Muscle layer of duodenum (tissue), 2 donors: ENCODE measurements around the gene C10orf90.

Experiments used
- H3K27ac ChIP-seq: one replicate; pipeline ENCODE4 v1.7.0; 2013; ENCODE audit warnings: mild to moderate bottlenecking, low read length
- H3K27me3 ChIP-seq: one replicate; pipeline ENCODE4 v1.7.0; 2013; ENCODE audit warnings: low read depth, mild to moderate bottlenecking, control low read depth, low read length
- H3K36me3 ChIP-seq, 2 donors: one replicate each; pipeline ENCODE4 v1.7.0; 2013; ENCODE audit warnings: low read length in 2 of 2, control low read depth in 1 of 2, mild to moderate bottlenecking in 1 of 2; ENCODE audit not compliant: insufficient read depth in 2 of 2, control insufficient read depth in 1 of 2
- H3K4me1 ChIP-seq, 2 donors: one replicate each; pipeline ENCODE4 v1.7.0; 2013; ENCODE audit warnings: low read length in 2 of 2, mild to moderate bottlenecking in 2 of 2, control low read depth in 1 of 2, moderate library complexity in 1 of 2; ENCODE audit not compliant: insufficient read depth in 2 of 2, control insufficient read depth in 1 of 2
- H3K4me3 ChIP-seq, 2 donors: one replicate each; pipeline ENCODE4 v1.7.0; 2013; ENCODE audit warnings: low read length in 2 of 2, low read depth in 1 of 2, mild to moderate bottlenecking in 1 of 2
- H3K9me3 ChIP-seq, 2 donors: one replicate each; pipeline ENCODE4 v1.7.0; 2013; ENCODE audit warnings: low read length in 2 of 2, control low read depth in 1 of 2, mild to moderate bottlenecking in 1 of 2; ENCODE audit not compliant: control insufficient read depth in 1 of 2
- donor health status: healthy.

The C10orf90 gene

GRCh38 chr10:126431816-126432215 lies 238.7 kb downstream of the C10orf90 start:
- no peak overlapping the region for H3K4me3 ChIP-seq
- no peaks in the 10 kb centered on the region for H3K4me1 ChIP-seq
- H3K9me3 ChIP-seq = no peaks in the 10 kb centered on the region
- no peaks in the 10 kb centered on the region for H3K36me3 ChIP-seq
- H3K27ac ChIP-seq = no peak overlapping the region
- H3K27me3 ChIP-seq = no peaks in the 10 kb centered on the region

- H3K27ac ChIP-seq = no peak overlapping the region
- H3K9me3 ChIP-seq = no peaks in the 10 kb centered on the region
- H3K27me3 ChIP-seq = no peaks in the 10 kb centered on the region
- H3K4me1 ChIP-seq = no peaks in the 10 kb centered on the region
- H3K4me3 ChIP-seq = no peak overlapping the region
- no peaks in the 10 kb centered on the region for H3K36me3 ChIP-seq
Observed at GRCh38 chr10:126430512-126430911, 240.0 kb downstream of the C10orf90 start.

DNA sequence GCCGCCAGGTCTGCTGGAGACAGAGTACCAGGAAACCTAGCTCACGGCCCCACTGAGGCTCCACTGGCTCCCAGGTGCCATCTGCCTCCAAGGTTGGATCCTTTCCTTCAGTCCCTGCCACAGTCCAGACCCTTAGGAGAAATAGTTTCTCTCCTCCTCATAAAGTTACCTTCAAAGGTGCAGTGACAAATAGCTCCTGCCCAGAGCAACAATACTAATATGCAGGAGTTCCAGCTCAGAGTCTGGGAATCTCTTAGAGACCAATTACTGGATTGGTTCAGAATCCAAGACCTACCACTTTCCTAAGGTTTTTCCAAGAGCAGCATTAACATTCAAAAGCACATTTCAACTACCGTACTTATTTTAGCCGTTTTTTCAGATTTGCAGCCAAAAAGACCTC lies 241.2 kb downstream of the C10orf90 start:
- no peaks in the 10 kb centered on the region for H3K36me3 ChIP-seq
- no peaks in the 10 kb centered on the region for H3K4me1 ChIP-seq
- H3K9me3 ChIP-seq = peaks cover 0 to 5% of the 10 kb centered on the region in 2 donors
- H3K4me3 ChIP-seq = no peak overlapping the region
- H3K27ac ChIP-seq = no peak overlapping the region
- H3K27me3 ChIP-seq = no peaks in the 10 kb centered on the region

DNA sequence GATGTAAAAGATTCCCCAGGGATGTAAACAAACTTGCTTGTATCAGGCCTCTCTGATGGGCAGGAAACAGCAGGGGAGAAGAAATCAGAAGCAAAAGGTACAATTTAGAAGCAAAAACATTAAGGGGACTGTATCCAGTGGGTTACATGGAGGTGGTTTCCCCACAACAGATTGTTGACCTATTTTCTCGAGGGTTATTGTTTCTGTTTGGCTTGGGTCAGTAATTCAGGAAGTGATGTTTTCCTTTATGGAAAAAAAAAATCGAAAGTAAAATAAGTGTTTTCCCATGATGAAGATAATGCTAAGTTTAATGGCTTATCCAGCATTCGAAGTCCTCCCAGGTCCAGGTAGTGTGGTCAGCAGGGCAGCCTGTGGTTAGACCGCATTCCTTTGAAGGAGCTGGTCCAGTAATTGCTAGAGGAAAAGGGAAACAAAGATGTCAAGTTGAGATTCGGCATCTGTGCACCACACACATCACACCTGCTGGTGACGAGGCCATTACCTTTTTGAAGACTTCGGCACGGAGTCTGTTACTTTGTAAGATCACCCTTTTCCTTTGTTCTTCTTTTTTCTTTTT lies 244.9 kb downstream of the C10orf90 start:
- Histone ChIP-seq H3K4me3 (no peak overlapping the region), H3K9me3 (peaks cover 0 to 16% of the 10 kb centered on the region in 2 donors), H3K27me3 (no peaks in the 10 kb centered on the region), H3K4me1 (no peaks in the 10 kb centered on the region), H3K27ac (no peak overlapping the region), H3K36me3 (peaks cover 0 to 4% of the 10 kb centered on the region in 2 donors)

GRCh38 chr10:126425032-126425431 lies 245.5 kb downstream of the C10orf90 start:
- Histone ChIP-seq H3K4me3 (no peak overlapping the region), H3K4me1 (no peaks in the 10 kb centered on the region), H3K27ac (no peak overlapping the region), H3K9me3 (peaks cover 0 to 16% of the 10 kb centered on the region in 2 donors), H3K27me3 (no peaks in the 10 kb centered on the region), H3K36me3 (peaks cover 0 to 4% of the 10 kb centered on the region in 2 donors)

- no peaks in the 10 kb centered on the region for H3K4me1 ChIP-seq
- peaks cover 0 to 4% of the 10 kb centered on the region in 2 donors for H3K36me3 ChIP-seq
- H3K9me3 ChIP-seq = peaks cover 0 to 23% of the 10 kb centered on the region in 2 donors
- no peak overlapping the region for H3K4me3 ChIP-seq
- H3K27me3 ChIP-seq = no peaks in the 10 kb centered on the region
- H3K27ac ChIP-seq = no peak overlapping the region
Observed at GRCh38 chr10:126423732-126424491, 246.6 kb downstream of the C10orf90 start.

GRCh38 chr10:126422567-126422966 lies 247.9 kb downstream of the C10orf90 start:
- Histone ChIP-seq H3K4me3 (no peak overlapping the region), H3K27ac (no peak overlapping the region), H3K36me3 (peaks cover 0 to 4% of the 10 kb centered on the region in 2 donors), H3K4me1 (no peaks in the 10 kb centered on the region), H3K9me3 (peaks cover 0 to 29% of the 10 kb centered on the region in 2 donors), H3K27me3 (no peaks in the 10 kb centered on the region)

DNA sequence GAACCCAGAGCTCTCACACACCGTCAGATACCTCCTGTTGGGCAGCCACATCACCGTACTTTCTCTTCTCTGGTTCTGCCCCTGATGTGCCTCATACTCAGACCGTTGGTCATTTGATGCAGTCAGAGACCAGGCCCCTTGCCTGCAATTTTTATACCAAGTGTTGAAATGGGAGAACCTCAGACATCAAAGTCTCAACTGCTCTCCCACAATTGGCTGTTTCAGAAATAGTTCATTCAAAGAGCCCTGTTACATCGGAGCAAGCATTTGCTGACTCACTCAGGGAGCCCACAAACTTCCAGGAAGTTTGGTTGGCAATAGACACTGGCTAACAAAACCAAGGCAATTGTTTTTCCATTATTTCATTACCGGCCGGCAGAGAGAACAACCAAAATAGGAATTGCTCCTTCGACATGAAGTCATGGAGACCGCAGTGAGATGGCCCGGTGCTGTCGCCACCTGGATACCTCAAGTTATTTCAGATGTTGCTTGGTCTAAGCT lies 248.7 kb downstream of the C10orf90 start:
- Histone ChIP-seq H3K36me3 (peaks cover 0 to 4% of the 10 kb centered on the region in 2 donors), H3K9me3 (peaks cover 0 to 29% of the 10 kb centered on the region in 2 donors), H3K4me3 (no peak overlapping the region), H3K27ac (no peak overlapping the region), H3K4me1 (no peaks in the 10 kb centered on the region), H3K27me3 (no peaks in the 10 kb centered on the region)

GRCh38 chr10:126420567-126421300 lies 249.8 kb downstream of the C10orf90 start:
- Histone ChIP-seq H3K4me3 (no peak overlapping the region), H3K36me3 (peaks cover 0 to 4% of the 10 kb centered on the region in 2 donors), H3K4me1 (no peaks in the 10 kb centered on the region), H3K9me3 (peaks cover 0 to 29% of the 10 kb centered on the region in 2 donors), H3K27me3 (no peaks in the 10 kb centered on the region), H3K27ac (no peak overlapping the region)

GRCh38 chr10:126417220-126417825 lies 253.2 kb downstream of the C10orf90 start:
- Histone ChIP-seq H3K36me3 (peaks cover 0 to 4% of the 10 kb centered on the region in 2 donors), H3K27ac (no peak overlapping the region), H3K9me3 (peaks cover 0 to 13% of the 10 kb centered on the region in 2 donors), H3K4me1 (no peaks in the 10 kb centered on the region), H3K27me3 (no peaks in the 10 kb centered on the region), H3K4me3 (no peak overlapping the region)

- H3K9me3 ChIP-seq = no peaks in the 10 kb centered on the region
- H3K27me3 ChIP-seq = no peaks in the 10 kb centered on the region
- no peaks in the 10 kb centered on the region for H3K4me1 ChIP-seq
- H3K36me3 ChIP-seq = no peaks in the 10 kb centered on the region
- no peak overlapping the region for H3K27ac ChIP-seq
- no peak overlapping the region for H3K4me3 ChIP-seq
Observed at GRCh38 chr10:126409821-126410220, 260.7 kb downstream of the C10orf90 start.
